Osteoblast (primary cell): ENCODE results near the gene ARL13B. TPM values are rescaled to one million over a fixed set of nuclear protein-coding genes. Genes with fewer than 3 reads are reported as not detected.
A peak's percentile ranks its signal among the peaks of the same experiment; 100 is the strongest.

ENCODE experiments used
- DNase-seq: peaks from one replicate; pipeline ENCODE4 v3.0.0; 2011; ENCODE audit warnings: low spot score, mixed read lengths; ENCODE audit not compliant: insufficient read length; ENCODE audit errors: missing footprints
- H2AFZ ChIP-seq: 2 replicates; pipeline ENCODE4 v1.6.0; 2011; ENCODE audit warnings: mild to moderate bottlenecking, low read length
- H3K27ac ChIP-seq: 2 replicates; pipeline ENCODE4 v1.5.1; 2011; ENCODE audit warnings: mild to moderate bottlenecking, low read depth, low read length, moderate library complexity
- H3K27me3 ChIP-seq: 2 replicates; pipeline ENCODE4 v1.6.0; 2012; ENCODE audit warnings: mild to moderate bottlenecking, control low read depth, inconsistent platforms, low read length, moderate library complexity; ENCODE audit not compliant: insufficient read depth
- H3K36me3 ChIP-seq: 2 replicates; pipeline ENCODE4 v1.5.1; 2011; ENCODE audit warnings: mild to moderate bottlenecking, low read length, control low read depth, moderate library complexity; ENCODE audit not compliant: insufficient read depth
- H3K4me1 ChIP-seq: 2 replicates; pipeline ENCODE4 v1.5.1; 2011; ENCODE audit warnings: mild to moderate bottlenecking, low read length, control low read depth, moderate library complexity; ENCODE audit not compliant: insufficient read depth
- H3K4me2 ChIP-seq: 2 replicates; pipeline ENCODE4 v1.6.0; 2011; ENCODE audit warnings: mild to moderate bottlenecking, low read length; ENCODE audit not compliant: insufficient read depth
- H3K4me3 ChIP-seq: fragments of 200-600 bp; sonication (generic); 3 replicates; pipeline ENCODE4 v1.5.1; 2012; ENCODE audit warnings: mild to moderate bottlenecking, low read length, inconsistent platforms; ENCODE audit not compliant: insufficient read depth
- H3K79me2 ChIP-seq: 2 replicates; pipeline ENCODE4 v1.6.0; 2012; ENCODE audit warnings: mild to moderate bottlenecking, low read length, control low read depth, inconsistent platforms; ENCODE audit not compliant: insufficient read depth
- H3K9me3 ChIP-seq: 2 replicates; pipeline ENCODE4 v1.5.1; 2011; ENCODE audit warnings: low read depth, low read length, control low read depth
- H4K20me1 ChIP-seq: 2 replicates; pipeline ENCODE4 v1.6.0; 2012; ENCODE audit warnings: mild to moderate bottlenecking, low read length, control low read depth; ENCODE audit not compliant: insufficient read depth
- total RNA-seq: library from RNA; depleted of rRNA; stranded (reverse); fragments of >200 nt; gene quantifications from 2 replicates; pipeline ENCODE4 v1.2.3, GENCODE V29; 2012
- TF ChIP-seq, protein P1 (sequence below): IDR thresholded peaks from 2 replicates; pipeline ENCODE4 v1.5.1; 2011; ENCODE audit warnings: mild to moderate bottlenecking, low read depth, low read length, moderate library complexity; ENCODE audit errors: extremely low read depth

ARL13B gene
- total RNA-seq, 1 donor, result 18.1 TPM

DNA sequence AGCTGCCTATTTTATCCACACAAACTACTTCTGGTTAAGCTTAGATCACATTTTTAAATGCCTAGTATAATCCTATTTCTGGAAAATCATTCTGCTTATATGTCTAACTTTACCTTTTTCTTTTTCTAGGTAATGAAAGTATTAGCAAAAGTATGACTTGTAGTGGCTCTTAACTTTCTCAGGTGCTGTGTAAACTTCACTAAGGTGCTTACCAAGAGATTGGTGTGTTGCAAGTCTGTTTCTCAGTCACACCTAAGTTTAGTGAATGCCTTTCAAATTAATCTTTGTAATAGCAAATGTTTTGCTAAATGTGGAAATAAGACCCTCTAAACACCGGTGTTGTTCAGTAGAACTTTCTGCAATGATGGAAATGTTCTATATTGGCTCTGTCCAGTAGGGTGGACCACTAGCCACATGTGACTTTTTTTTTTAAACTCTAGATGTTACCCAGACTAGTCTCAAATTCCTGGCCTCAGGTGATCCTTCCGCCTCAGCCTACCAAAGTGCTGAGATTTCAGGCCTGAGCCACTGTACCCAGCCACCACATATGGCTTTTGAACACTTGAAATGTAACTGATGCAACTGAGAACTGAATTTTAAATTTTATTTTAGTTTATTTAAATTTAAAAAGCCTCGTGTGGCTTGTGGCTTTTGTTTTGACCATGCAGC is 22.0 kb downstream of the ARL13B start:
- H4K20me1 ChIP-seq, result no peaks in the 10 kb centered on the region
- no peaks in the 10 kb centered on the region for H3K27me3 ChIP-seq
- no peak overlapping the region for H3K27ac ChIP-seq
- no peak overlapping the region for H2AFZ ChIP-seq
- DNase-seq, result no peak
- H3K79me2 ChIP-seq, result no peaks in the 10 kb centered on the region
- TF ChIP-seq, protein P1, sequence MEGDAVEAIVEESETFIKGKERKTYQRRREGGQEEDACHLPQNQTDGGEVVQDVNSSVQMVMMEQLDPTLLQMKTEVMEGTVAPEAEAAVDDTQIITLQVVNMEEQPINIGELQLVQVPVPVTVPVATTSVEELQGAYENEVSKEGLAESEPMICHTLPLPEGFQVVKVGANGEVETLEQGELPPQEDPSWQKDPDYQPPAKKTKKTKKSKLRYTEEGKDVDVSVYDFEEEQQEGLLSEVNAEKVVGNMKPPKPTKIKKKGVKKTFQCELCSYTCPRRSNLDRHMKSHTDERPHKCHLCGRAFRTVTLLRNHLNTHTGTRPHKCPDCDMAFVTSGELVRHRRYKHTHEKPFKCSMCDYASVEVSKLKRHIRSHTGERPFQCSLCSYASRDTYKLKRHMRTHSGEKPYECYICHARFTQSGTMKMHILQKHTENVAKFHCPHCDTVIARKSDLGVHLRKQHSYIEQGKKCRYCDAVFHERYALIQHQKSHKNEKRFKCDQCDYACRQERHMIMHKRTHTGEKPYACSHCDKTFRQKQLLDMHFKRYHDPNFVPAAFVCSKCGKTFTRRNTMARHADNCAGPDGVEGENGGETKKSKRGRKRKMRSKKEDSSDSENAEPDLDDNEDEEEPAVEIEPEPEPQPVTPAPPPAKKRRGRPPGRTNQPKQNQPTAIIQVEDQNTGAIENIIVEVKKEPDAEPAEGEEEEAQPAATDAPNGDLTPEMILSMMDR, result no peak
- no peaks in the 10 kb centered on the region for H3K36me3 ChIP-seq
- H3K4me3 ChIP-seq, result no peak overlapping the region
- no peaks in the 10 kb centered on the region for H3K4me1 ChIP-seq
- H3K4me2 ChIP-seq, result no peak overlapping the region
- no peaks in the 10 kb centered on the region for H3K9me3 ChIP-seq

DNA sequence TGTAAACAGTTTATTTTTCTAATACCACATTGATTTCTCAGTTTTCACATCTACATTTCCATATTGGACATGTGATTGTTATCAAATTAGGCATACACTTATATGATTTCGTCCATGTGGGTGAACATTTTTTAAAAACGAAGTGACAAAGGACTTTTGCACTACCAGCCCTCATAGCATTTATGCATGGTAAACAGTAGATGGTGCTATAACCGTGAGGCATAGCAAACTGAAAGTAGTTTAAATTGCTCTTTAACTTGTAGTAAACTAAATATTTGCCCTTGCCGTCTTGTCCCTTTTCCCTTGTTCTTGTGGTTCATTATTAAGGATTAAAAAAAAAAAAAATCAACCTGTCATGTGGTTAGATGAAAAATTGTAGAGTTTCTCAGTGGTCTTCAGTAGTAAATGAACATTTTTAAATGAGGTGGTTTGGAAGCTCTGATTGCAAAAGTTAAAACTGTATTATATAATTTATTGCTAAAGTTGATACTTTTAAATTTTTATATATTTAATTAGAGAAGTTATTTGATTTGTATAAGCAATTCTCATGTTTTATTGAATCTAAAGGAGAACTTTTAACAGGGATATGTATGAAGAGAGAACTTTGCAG is 24.5 kb downstream of the ARL13B start:
- Histone ChIP-seq H3K4me3 (peak overlapping the region; percentile 52), H3K4me1 (no peaks in the 10 kb centered on the region), H3K27ac (peak overlapping the region; percentile 51), H3K9me3 (no peaks in the 10 kb centered on the region), H3K79me2 (no peaks in the 10 kb centered on the region), H4K20me1 (no peaks in the 10 kb centered on the region), H3K36me3 (no peaks in the 10 kb centered on the region), H3K4me2 (peak overlapping the region; percentile 79), H3K27me3 (no peaks in the 10 kb centered on the region), H2AFZ (peak overlapping the region; percentile 13)
- no peak for DNase-seq
- TF ChIP-seq, protein P1, result peak; percentile 90

DNA sequence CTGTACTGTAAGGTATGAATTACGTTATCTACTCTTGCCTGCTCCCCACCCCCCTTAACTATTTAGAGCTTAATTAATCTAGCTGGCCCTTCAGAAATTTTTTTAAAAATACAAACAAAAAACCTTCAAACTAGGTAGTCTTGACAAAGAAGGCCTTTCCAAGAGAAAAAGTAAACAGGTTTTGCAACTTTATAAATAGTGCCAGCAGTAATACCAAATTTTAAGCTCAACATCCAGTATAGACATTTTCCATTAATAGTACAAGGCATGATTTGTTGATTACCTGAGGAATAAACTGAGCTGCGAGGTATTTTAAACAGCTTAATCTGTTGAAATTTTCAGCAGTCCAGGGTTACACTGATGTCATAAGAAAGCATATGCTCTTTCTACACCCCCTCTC is 28.3 kb downstream of the ARL13B start:
- Histone ChIP-seq H4K20me1 (no peaks in the 10 kb centered on the region), H3K27ac (no peak overlapping the region), H3K27me3 (no peaks in the 10 kb centered on the region), H3K36me3 (no peaks in the 10 kb centered on the region), H3K9me3 (no peaks in the 10 kb centered on the region), H3K4me1 (no peaks in the 10 kb centered on the region), H3K4me3 (no peak overlapping the region), H3K4me2 (no peak overlapping the region), H2AFZ (no peak overlapping the region), H3K79me2 (no peaks in the 10 kb centered on the region)
- TF ChIP-seq, protein P1, result no peak
- no peak for DNase-seq

DNA sequence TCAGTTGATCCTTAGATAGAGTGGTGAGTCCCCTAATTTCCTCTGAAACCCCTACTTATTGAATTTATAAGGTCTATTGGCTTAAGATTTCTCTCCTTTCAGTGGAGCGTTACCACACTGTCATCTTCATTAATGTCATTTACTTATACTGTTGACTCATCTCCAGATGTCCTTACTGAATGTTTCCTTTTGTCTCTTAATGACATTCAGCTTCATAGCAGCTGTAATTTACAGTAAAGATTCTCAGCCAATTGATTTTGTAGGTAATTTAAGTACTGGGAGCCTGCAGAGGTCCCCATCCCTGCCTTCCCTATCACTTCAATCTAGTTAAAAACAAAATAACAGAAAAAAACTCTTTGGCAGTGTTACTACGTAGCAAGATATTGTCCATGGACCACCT is 29.7 kb downstream of the ARL13B start:
- Histone ChIP-seq H4K20me1 (no peaks in the 10 kb centered on the region), H3K79me2 (no peaks in the 10 kb centered on the region), H3K4me1 (no peaks in the 10 kb centered on the region), H3K27ac (no peak overlapping the region), H3K27me3 (no peaks in the 10 kb centered on the region), H3K4me2 (no peak overlapping the region), H2AFZ (no peak overlapping the region), H3K9me3 (no peaks in the 10 kb centered on the region), H3K4me3 (no peak overlapping the region), H3K36me3 (no peaks in the 10 kb centered on the region)
- TF ChIP-seq, protein P1, result no peak
- DNase-seq, result no peak
